CD4-positive, alpha-beta T cell (primary cell): Measurements from ENCODE around the gene SCRN2. TPM values are rescaled to one million over a fixed set of nuclear protein-coding genes. Genes with fewer than 3 reads are reported as not detected.

Experiments used
- ATAC-seq: fragments of 200-7000 bp; cut with Tn5 transposase; one replicate; pipeline ENCODE4 v1.10.0; 2022; ENCODE audit warnings: mild to moderate bottlenecking; ENCODE audit not compliant: poor library complexity
- CTCF ChIA-PET: fragments of 350-600 bp; sonication (Branson Sonifier 250); formaldehyde crosslinking; loops from one replicate; lab custom pipeline; 2021; ENCODE audit warnings: antibody characterized with exemption, inconsistent platforms; lab: Charles Lee
- POLR2A ChIA-PET: fragments of 350-600 bp; sonication (Branson Sonifier 250); formaldehyde crosslinking; loops from one replicate; lab custom pipeline; 2021; ENCODE audit warnings: antibody characterized with exemption, inconsistent platforms; lab: Charles Lee
- DNase-seq, 14 experiments: peaks; one replicate each; pipeline ENCODE4 v3.0.0-alpha.2; 2013 to 2020; ENCODE audit warnings: mixed read lengths in 2 of 14
- H3K27ac ChIP-seq, 2 donors: one replicate each; pipeline versions ENCODE4 v1.5.1 to v1.7.0; 2013; ENCODE audit warnings: low read length in 2 of 2, low read depth in 1 of 2, mild to moderate bottlenecking in 1 of 2
- H3K27me3 ChIP-seq, 2 experiments: 1 replicate in 1 of 2; 2 replicates in 1 of 2; pipeline versions ENCODE4 v1.6.1 to v1.7.0; 2013; ENCODE audit warnings: low read length in 2 of 2, control low read depth in 1 of 2, mild to moderate bottlenecking in 1 of 2, moderate library complexity in 1 of 2; ENCODE audit not compliant: insufficient read depth in 2 of 2, control insufficient read depth in 1 of 2
- H3K36me3 ChIP-seq: one replicate; pipeline ENCODE4 v1.6.1; 2013; ENCODE audit warnings: low read length, control low read depth; ENCODE audit not compliant: insufficient read depth
- H3K4me1 ChIP-seq: one replicate; pipeline ENCODE4 v1.6.1; 2013; ENCODE audit warnings: low read length, control low read depth; ENCODE audit not compliant: insufficient read depth
- H3K4me3 ChIP-seq: one replicate; pipeline ENCODE4 v1.5.1; 2013; ENCODE audit warnings: mild to moderate bottlenecking, low read length, moderate library complexity
- H3K9me3 ChIP-seq, 2 experiments: 1 replicate in 1 of 2; 2 replicates in 1 of 2; pipeline versions ENCODE4 v1.6.1 to v1.7.0; 2013; ENCODE audit warnings: low read length in 2 of 2, mild to moderate bottlenecking in 2 of 2, control low read depth in 1 of 2, moderate library complexity in 1 of 2; ENCODE audit not compliant: control insufficient read depth in 1 of 2, insufficient read depth in 1 of 2
- H3K27ac Mint-ChIP-seq: one replicate; pipeline ENCODE4 v1.8.0; 2020; ENCODE audit warnings: mixed read lengths
- H3K27me3 Mint-ChIP-seq: one replicate; pipeline ENCODE4 v1.8.0; 2021; ENCODE audit warnings: mixed read lengths
- H3K36me3 Mint-ChIP-seq: one replicate; pipeline ENCODE4 v1.8.0; 2021; ENCODE audit warnings: low read depth, mixed read lengths
- H3K4me1 Mint-ChIP-seq: one replicate; pipeline ENCODE4 v1.8.0; 2021; ENCODE audit warnings: low read depth, mixed read lengths
- H3K4me3 Mint-ChIP-seq: one replicate; pipeline ENCODE4 v1.8.0; 2020; ENCODE audit warnings: mild to moderate bottlenecking, mixed read lengths
- H3K9me3 Mint-ChIP-seq: one replicate; pipeline ENCODE4 v1.8.0; 2020; ENCODE audit warnings: mixed read lengths
- CTCF ChIP-seq: fragments of 200-600 bp; IDR thresholded peaks from one replicate; pipeline ENCODE4 v1.8.0; 2022; ENCODE audit warnings: antibody characterized with exemption, mild to moderate bottlenecking
- intact Hi-C, 2 experiments: fragments of 100-400 bp; cut with DNase I in 1 of 2; cut with micrococcal nuclease in 1 of 2; formaldehyde crosslinking; loops; one replicate each; pipeline versions ENCODE4 v1.15.1 to v1.9.0; 2023 to 2025; cut with DNase I, micrococcal nuclease
- total RNA-seq, 174 experiments: library from RNA in 2 of 174; stranded (reverse) in 2 of 174; gene quantifications; one replicate each; pipeline ENCODE4 v1.2.3 and lab custom pipeline; 2021 to 2026

SCRN2 gene
- total RNA-seq, 2 experiments from 2014 or later = 15.3 to 17.2 TPM

- H3K36me3 ChIP-seq = no peaks in the 10 kb centered on the region
- no peak overlapping the region for H3K4me3 ChIP-seq
- no peak overlapping the region for H3K27ac ChIP-seq
- DNase-seq (no peak), ATAC-seq (no peak)
- Mint-ChIP-seq H3K4me1 (peaks cover 33% of the 10 kb centered on the region), H3K36me3 (no peaks in the 10 kb centered on the region), H3K9me3 (no peaks in the 10 kb centered on the region), H3K4me3 (no peak overlapping the region), H3K27me3 (peaks cover 63% of the 10 kb centered on the region), H3K27ac (no peak overlapping the region)
- intact Hi-C loops = loop anchor here in 1 of 2 experiments (10.0 kb wide), 1 partner anchor 769 kb away; the partner anchor contains the start of genes HOXB7 and HOXB8
- POLR2A ChIA-PET = no interaction called here
- H3K4me1 ChIP-seq = peaks cover 51% of the 10 kb centered on the region
- CTCF ChIA-PET = interaction anchor here (0.5 to 8.4 kb wide), 3 partner anchors 11 to 44 kb away, joined by 3 to 86 read pairs (median 4); no protein-coding TSS in a partner anchor
- peaks cover 0 to 9% of the 10 kb centered on the region in 2 experiments for H3K9me3 ChIP-seq
- no peak for TF ChIP-seq CTCF
- peaks cover 60 to 65% of the 10 kb centered on the region in 2 experiments for H3K27me3 ChIP-seq
These were observed 4.6 kb upstream of the SCRN2 start for GRCh38 chr17:47845716-47846075.

GRCh38 chr17:47844814-47845715 is 4.0 kb upstream of the SCRN2 start:
- CTCF ChIA-PET = interaction anchor here (0.5 to 8.4 kb wide), 3 partner anchors 10 to 44 kb away, joined by 3 to 86 read pairs (median 4); no protein-coding TSS in a partner anchor
- no peaks in the 10 kb centered on the region for H3K9me3 Mint-ChIP-seq
- no peak overlapping the region for H3K27ac Mint-ChIP-seq
- H3K27me3 Mint-ChIP-seq = peaks cover 57% of the 10 kb centered on the region
- ATAC-seq (no peak), DNase-seq (no peak)
- no peak for TF ChIP-seq CTCF
- H3K4me1 ChIP-seq = peaks cover 51% of the 10 kb centered on the region
- intact Hi-C loops = loop anchor here (5.0 to 10.0 kb wide), 2 partner anchors 172 to 770 kb away; partner anchors contain the start of genes HOXB7 (in 1 of the 2) and HOXB8 (in 1 of the 2)
- H3K4me1 Mint-ChIP-seq = peaks cover 33% of the 10 kb centered on the region
- H3K36me3 ChIP-seq = no peaks in the 10 kb centered on the region
- H3K36me3 Mint-ChIP-seq = no peaks in the 10 kb centered on the region
- no peak overlapping the region for H3K4me3 ChIP-seq
- POLR2A ChIA-PET = interaction anchor here (4.3 to 4.6 kb wide), 2 partner anchors 45 to 50 kb away, joined by 41 to 46 read pairs; partner anchors contain the start of gene SP2
- peaks cover 54 to 59% of the 10 kb centered on the region in 2 experiments for H3K27me3 ChIP-seq
- peaks cover 0 to 9% of the 10 kb centered on the region in 2 experiments for H3K9me3 ChIP-seq
- H3K27ac ChIP-seq = no peak overlapping the region
- no peak overlapping the region for H3K4me3 Mint-ChIP-seq

GRCh38 chr17:47844227-47844626 is 3.2 kb upstream of the SCRN2 start:
- DNase-seq (no peak), ATAC-seq (no peak)
- ChIA-PET POLR2A (interaction anchor here (4.3 to 4.6 kb wide), 2 partner anchors 46 to 51 kb away, joined by 41 to 46 read pairs; partner anchors contain the start of gene SP2), CTCF (interaction anchor here (0.5 to 8.4 kb wide), 2 partner anchors 45 to 70 kb away, joined by 3 to 86 read pairs; no protein-coding TSS in a partner anchor)
- Histone ChIP-seq H3K4me1 (peaks cover 56% of the 10 kb centered on the region), H3K36me3 (no peaks in the 10 kb centered on the region), H3K27ac (no peak overlapping the region), H3K9me3 (peaks cover 0 to 9% of the 10 kb centered on the region in 2 experiments), H3K27me3 (peaks cover 47 to 50% of the 10 kb centered on the region in 2 experiments), H3K4me3 (no peak overlapping the region)
- Mint-ChIP-seq H3K36me3 (no peaks in the 10 kb centered on the region), H3K4me3 (no peak overlapping the region), H3K27ac (no peak overlapping the region), H3K4me1 (peaks cover 34% of the 10 kb centered on the region), H3K9me3 (no peaks in the 10 kb centered on the region), H3K27me3 (peaks cover 50% of the 10 kb centered on the region)
- no peak for TF ChIP-seq CTCF
- intact Hi-C loops = loop anchor here (5.0 to 10.0 kb wide), 2 partner anchors 173 to 771 kb away; partner anchors contain the start of genes HOXB7 (in 1 of the 2) and HOXB8 (in 1 of the 2)
